Measurements from ENCODE around the gene CAMK1D.

CAMK1D gene

DNA sequence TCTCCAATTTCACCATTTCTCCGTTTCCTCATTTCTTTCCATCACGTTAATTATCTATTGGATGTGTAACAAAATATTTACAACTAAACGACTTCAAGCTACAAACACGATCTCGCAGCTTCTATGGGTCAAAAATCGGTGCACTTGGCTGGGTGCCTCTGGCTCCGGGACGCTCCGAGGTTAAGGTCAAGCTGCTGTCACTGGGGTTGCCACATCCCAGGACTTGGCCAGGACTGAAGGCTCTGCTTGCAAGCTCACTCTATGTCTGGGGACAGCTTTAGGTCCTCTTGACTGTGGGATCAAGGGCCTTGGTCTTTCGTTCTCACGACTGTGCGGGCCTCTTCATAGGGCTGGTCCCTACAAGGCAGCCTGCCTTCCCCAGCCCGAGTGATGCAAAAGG lies 492.5 kb downstream of the CAMK1D start:
- H3K27ac ChIP-seq = no peak overlapping the region
- H3K4me3 ChIP-seq = no peak overlapping the region
- DNase-seq (ENCODE audit: low spot score) = no peak
- no peak for TF ChIP-seq CTCF (IDR thresholded peaks at IDR 0.05)

DNA sequence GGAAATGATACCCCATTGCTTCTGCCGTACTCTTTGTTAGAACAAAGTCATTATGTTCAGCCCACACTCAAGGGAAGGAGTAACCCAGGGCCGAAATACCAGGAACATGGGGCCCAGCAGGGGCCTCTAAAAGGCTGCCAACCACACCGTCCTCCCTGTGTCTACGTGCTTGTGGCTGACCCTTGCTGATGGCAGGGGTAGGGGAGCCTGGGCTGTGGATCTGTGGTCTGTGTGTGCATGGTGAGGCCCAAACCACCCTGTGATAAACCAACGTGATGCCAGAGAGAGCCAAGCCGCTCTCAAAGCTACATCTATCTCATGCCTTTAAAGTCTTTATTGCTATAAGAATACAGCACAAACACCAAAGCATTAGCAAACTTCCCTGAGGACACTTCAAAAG lies 493.0 kb downstream of the CAMK1D start:
- Histone ChIP-seq H3K4me3 (no peak overlapping the region), H3K27ac (no peak overlapping the region)
- DNase-seq (ENCODE audit: low spot score) = no peak
- TF ChIP-seq CTCF (IDR thresholded peaks at IDR 0.05) = no peak

DNA sequence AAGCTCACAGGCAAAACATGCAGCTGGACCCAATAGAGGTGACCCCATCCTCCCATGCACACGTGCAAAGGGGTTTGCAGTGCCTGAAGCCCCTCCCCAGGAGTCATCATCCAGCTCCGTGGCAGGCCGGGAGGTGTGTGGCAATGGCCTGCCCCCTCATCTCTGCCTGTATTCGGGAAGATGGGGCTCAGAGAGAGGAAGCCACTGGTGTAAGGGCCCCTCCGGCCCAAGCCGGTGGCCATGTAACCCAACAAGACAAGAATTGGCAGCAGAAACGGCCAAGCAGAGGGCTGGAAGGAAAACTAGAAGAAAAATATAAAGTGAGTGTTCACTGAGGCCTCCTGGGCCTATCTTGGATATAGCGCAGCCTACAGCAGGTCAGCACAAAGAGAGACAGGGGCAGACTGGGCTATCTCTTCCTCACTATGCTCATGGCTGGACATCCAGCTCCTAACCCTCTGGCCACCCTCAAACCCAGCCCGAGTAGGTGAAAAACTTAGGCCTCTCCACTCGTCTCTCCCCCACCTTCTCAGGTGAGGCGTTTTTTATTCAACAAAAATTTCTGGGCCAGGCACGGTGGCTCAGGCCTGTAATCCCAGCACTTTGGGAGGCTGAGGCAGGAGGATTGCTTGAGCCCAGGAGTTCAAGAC lies 494.1 kb downstream of the CAMK1D start:
- no peak for DNase-seq (ENCODE audit: low spot score)

DNA sequence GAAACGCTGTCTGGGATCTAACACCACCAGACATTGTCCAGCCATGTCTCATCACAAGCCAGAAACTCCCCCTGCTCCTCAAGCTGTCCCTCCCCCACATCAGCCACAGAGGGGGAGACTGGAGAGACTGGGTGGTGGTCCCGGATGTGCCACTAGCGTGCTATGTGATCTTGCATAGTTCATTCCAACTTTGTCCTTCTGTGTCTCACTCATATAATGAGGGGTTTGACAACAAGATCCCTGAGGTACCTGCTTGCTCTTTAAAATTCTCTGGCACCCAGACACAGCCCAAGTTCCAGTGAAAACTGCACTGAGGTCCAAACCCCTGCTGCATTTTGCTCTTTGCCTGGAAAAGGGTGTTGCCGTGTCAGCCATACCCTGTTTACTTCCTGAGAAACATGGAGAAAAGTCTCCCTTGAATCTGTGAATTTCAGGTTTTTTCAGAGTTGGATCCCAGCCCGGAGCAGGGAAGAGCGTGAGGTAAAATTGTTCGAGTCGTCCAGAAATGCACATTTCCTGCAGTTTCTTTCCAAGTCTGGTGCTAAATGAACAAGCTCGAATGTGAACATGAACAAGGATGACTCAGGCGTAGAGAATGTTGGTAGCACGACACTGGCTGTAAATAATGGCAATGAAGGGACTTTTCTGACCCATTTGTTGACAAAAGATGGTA lies 495.6 kb downstream of the CAMK1D start:
- TF ChIP-seq CTCF (IDR thresholded peaks at IDR 0.05) = no peak
- Histone ChIP-seq H3K27ac (peak overlapping the region; percentile 54 to 77), H3K4me3 (peak overlapping the region; percentile 52)
- DNase-seq (ENCODE audit: low spot score) = no peak

More for the DNA sequence above, 494.1 kb downstream of the CAMK1D start:
- Histone ChIP-seq H3K4me3 (no peak overlapping the region), H3K27ac (no peak overlapping the region)
- TF ChIP-seq CTCF (IDR thresholded peaks at IDR 0.05) = no peak

DNA sequence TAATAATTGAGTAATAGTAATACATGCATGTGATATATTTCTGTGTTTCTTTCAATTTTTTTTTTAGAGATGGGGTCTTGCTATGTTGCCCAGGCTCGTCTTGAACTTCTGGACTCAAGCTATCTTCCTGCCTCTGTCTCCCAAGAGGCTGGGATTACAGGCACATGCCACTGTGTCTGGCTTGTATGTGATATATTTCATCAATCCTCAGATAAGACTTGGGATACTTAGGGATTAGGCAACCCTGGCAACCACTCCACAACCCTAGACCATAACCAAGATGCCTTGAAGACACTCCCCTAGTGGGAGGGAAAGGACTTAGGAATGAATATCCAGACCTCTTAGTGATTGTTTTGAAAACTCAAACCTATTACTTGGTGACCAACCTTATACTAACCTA lies 497.4 kb downstream of the CAMK1D start:
- no peak for DNase-seq (ENCODE audit: low spot score)
- no peak overlapping the region for H3K4me3 ChIP-seq
- H3K27ac ChIP-seq = no peak overlapping the region
- no peak for TF ChIP-seq CTCF (IDR thresholded peaks at IDR 0.05)

DNA sequence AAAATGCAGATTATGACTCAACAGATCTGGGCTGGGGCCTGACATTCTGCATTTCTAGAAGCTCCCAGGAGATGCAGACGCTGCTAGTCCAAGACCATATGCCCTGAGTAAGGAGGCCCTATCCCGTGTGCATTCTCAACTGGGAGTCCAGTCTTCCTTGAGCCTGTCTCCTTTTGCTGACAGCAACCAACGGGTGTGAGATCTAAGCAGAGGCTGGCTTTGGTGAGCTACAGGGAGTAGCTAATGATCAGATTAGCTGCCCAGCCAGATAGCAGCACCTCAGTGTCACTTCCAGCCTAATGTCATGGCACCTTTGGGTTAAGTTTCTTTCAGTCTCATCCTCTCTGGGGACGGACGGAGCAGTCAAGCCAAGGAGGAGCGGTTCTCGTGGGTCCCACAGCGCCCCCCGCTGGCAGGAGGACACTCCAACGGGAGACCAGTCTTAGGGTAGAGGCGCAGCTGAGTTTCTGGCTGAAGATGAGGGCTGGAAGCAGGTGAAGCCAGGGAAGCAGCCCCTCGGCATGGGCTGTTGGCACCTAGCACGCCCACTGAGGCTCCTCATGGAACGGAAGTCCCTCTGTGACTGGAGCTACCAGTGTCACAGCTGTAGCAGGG lies 498.1 kb downstream of the CAMK1D start:
- H3K27ac ChIP-seq = no peak overlapping the region
- no peak for DNase-seq (ENCODE audit: low spot score)
- no peak overlapping the region for H3K4me3 ChIP-seq
- TF ChIP-seq CTCF (IDR thresholded peaks at IDR 0.05) = no peak
